Measurements from ENCODE around the gene PHF21A.

The PHF21A gene

DNA sequence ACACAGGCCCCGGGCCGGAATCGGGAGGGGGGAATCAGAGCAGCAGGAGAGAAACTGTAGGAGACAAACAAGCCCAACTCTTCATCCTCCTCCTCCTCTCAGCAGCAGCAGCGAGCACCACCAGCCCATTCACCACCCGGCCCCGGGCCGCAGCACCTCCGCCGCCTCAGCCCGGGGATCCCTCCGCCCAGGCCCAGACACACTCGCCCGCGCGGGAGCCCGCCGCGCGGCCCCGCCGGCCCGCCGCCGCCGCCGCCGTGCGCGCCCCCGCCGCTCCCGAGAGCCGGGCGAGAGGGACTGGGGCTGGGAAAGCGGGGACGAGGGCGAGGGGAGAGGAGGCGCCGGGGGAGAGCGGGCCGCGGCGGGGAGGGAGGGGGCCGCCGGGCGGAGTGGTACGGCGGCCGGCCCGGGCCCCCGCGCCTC lies at the start of gene PHF21A:
PHF21A (minus strand) TSS at position 154 of the 423 bp plus-strand sequence. CDS start 37,235 bp downstream, outside the sequence.
- DNase-seq = peak; percentile 95

- DNase-seq = no peak
Observed at GRCh38 chr11:46170797-46171196, 49.5 kb upstream of the PHF21A start.

DNA sequence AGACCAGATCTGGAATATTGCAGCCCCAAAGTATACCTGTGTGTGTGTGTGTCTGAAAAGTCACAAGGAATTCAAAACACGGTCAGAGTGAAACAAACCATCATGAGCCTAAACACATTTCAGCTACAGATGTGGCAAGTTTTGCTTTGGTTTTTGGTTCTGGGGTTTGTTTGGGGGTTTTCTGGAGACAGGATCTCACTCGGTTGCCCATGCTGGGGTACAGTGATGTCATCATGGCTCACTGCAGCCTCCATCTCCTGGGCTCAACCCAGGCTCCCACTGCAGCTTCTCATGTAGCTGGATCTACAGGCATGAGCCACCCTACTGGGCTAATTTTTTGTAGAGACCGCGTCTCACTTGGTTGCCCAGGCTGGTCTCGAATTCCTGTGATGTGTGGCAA lies 41.4 kb upstream of the PHF21A start:
- no peak for DNase-seq

GRCh38 chr11:46161201-46161600 lies 39.9 kb upstream of the PHF21A start:
- DNase-seq = no peak

- DNase-seq = no peak
Observed at GRCh38 chr11:46160100-46160499, 38.8 kb upstream of the PHF21A start.

DNA sequence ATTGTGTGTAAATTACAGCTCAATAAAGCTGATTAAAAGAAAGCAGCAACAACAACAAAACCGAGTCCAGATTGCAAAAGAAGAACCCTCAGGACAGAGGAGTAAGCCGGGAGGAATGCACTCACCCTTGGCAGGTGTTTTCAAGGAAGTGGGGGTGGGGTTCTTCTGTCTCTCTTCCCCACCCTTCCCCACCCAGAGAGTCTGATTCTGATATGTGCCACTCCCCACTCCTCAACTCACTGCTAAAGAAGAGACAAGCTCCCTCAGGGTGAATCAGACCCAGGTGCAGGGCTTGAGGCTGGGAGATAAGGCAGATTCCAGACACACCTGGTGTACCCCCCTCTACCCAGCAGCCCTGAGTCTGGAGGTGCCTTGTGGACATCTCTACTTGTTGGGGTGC lies 38.4 kb upstream of the PHF21A start:
- DNase-seq = no peak

DNA sequence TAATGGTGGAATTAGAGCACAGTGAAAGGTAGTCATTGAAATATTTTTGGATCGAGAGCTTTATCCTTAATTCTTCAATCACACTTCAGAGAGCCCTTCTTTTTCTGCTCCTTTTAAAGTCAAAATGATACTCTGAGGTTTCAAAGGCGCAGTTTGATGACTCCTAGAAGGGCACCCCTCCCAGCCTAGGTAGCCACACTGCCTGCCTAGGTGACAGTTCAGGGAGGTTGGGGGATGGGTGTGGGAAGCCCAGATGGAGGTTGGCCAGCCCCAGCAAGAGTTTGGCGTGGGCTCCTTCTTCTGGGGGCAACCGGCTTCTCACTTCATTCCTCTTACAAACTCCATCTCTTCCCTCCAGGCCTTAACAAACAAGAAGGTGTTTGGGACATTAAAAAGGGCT lies 28.6 kb upstream of the PHF21A start:
- no peak for DNase-seq

DNA sequence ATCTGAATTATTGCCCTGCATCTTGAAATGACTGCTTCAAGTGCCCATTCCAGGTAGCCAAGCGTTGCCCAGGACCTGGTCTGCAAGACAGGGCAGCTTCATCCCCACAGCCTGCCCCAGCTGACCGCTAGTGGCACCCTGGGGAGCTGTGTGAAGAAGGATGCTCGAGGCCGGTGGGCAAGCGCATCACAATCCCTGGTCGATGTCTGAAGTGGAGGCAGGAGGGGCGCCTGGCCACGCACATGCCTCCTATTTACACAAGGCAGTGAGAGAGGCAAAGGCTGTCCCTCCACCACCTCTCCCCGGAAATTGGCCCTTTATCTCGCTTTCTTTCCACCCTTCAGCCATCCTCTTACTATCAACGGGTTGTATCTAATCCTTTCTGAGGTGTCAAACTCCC lies 28.1 kb upstream of the PHF21A start:
- DNase-seq = no peak

GRCh38 chr11:46144741-46145140 lies 23.5 kb upstream of the PHF21A start:
- DNase-seq = no peak

DNA sequence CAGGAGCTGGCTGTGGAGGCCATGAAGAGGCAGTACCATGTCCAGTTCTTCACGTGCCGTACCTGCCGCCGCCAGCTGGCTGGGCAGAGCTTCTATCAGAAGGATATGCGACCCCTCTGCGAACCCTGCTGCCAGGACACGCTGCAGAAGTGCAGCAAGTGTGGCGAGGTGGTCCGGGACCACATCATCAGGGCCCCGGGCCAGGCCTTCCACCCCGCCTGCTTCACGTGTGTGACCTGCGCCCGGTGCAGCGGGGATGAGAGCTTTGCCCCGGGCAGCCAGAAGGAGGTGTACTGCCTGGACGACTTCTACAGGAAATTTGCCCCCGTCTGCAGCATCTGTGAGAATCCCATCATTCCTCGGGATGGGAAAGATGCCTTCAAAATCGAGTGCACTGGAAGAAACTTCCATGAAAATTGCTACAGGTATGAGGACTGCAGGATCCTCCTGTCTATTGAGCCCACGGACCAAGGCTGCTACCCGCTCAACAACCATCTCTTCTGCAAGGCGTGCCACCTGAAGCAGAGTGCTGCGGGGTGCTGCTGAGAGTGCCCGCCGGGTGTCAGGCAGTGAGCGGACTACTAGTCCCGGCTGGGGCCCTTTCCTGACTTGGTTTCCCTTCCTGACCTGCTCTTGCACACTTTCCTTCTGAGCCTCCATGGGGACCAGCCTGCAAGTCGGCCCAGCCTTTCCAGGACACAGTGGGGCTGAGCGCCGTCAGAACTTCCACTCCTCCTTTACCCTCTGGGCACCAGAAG lies 22.0 kb upstream of the PHF21A start:
- DNase-seq = no peak

GRCh38 chr11:46142561-46142960 lies 21.3 kb upstream of the PHF21A start:
- DNase-seq = no peak

DNA sequence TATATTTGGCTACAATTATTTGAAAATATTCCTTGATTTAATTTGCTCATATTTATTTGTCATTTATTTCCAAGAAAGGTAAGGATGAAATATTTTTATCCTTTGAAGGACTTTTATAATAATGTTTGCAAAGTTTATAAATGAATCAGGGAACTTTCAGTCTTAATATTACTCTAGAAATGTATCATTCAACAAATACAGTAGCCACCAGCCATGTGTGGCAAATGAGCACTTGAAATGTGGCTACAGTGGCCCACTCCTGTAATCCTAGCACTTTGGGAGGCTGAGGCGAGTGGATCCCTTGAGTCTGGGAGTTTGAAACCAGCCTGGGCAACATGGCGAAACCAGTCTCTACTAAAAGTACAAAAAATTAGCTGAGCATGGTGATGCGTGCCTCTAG lies 20.3 kb upstream of the PHF21A start:
- no peak for DNase-seq

DNA sequence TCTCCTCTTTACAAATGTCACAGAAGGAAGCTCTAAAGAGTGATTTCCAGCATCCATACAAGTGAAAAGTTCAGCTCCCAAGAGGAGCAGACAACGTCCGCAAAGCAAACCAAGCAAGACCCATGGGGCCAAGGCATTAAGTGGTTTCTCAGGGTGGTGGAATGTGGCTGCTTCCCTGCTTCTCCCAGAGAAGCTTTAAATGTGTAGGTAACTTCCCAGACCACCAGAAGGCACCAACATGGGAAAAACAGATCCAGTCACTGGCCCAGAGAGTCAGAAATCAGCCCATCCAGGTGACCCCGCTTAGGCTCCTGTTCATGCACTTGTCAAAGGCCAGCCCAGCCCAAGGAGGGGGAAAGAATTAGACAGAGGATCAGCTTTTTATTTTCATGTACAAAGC lies 13.3 kb upstream of the PHF21A start:
- DNase-seq = no peak

- no peak for DNase-seq
Observed at GRCh38 chr11:46134061-46134460, 12.8 kb upstream of the PHF21A start.

- DNase-seq = no peak
Observed at GRCh38 chr11:46133119-46133518, 11.9 kb upstream of the PHF21A start.

DNA sequence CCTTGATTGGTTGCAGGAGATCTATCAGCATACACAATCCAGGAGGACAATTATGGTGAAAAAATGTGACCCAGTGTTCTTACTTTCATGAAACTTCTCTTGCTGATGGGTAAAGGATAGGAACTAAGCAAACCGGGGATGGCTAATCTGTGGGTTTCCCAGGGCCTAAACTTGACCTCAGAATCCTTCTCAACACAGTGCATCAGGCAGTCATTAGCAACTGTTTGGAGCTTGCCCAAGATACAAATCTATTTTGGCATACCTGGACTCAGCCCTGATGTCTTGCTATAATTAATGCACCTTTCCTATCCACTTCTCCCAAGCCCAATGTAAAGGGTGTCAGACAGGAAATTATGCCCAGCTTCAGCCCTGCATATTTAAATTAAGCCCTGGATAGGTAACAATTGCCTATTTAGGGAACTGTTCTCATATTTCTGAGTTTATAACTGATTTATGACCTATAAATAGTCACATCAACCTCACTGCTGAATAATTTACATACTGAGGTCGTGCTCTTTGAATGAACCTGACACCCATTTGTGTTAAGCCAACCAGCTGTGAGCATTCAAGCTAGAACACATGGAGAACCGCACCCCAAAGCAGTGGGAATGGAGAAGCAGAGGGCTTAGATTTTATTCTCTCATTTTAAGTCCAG lies 9.2 kb upstream of the PHF21A start:
- no peak for DNase-seq

- DNase-seq = no peak
Observed at GRCh38 chr11:46129133-46129532, 7.9 kb upstream of the PHF21A start.

DNA sequence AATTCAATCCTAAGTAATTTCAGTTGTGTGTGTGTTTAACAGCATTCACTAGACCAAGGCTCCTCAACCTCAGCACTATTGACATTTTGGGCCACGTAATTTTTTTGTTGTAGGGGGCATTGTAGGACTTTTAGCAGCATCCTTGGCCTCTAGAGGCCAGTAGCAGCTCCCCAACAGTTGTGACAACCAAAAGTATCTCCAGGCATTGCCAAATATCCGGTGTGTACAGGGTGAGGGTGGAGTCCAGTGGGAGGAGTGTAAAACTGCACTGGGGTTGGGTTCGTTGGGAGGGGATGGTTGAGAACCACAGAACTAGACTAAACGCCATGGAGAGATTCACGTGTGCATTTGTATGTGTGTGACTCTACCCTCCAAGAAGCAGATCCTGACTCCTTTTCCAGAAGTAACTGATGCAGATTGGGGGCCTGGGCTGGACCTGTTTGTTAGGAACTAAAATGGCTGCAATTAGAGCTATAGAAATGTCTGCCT lies 5.9 kb upstream of the PHF21A start:
- peak; percentile 63 for DNase-seq

DNA sequence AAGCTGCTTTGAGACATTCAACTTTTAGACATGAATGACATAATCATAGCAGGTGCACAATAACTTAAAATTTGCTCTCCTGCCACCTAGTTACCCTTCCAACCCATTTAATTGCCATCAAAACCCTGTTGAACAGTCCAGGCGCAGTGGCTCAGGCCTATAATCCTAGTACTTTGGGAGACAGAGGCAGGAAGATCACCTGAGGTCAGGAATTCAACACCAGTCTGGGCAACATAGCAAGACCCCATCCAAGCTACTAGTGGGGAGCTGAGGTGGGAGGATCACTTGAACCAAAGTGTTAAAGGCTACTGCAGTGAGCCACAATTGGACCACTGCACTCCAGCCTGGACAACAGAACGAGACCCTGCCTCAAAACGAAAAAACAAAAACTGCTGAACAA lies 4.0 kb upstream of the PHF21A start:
- no peak for DNase-seq

DNA sequence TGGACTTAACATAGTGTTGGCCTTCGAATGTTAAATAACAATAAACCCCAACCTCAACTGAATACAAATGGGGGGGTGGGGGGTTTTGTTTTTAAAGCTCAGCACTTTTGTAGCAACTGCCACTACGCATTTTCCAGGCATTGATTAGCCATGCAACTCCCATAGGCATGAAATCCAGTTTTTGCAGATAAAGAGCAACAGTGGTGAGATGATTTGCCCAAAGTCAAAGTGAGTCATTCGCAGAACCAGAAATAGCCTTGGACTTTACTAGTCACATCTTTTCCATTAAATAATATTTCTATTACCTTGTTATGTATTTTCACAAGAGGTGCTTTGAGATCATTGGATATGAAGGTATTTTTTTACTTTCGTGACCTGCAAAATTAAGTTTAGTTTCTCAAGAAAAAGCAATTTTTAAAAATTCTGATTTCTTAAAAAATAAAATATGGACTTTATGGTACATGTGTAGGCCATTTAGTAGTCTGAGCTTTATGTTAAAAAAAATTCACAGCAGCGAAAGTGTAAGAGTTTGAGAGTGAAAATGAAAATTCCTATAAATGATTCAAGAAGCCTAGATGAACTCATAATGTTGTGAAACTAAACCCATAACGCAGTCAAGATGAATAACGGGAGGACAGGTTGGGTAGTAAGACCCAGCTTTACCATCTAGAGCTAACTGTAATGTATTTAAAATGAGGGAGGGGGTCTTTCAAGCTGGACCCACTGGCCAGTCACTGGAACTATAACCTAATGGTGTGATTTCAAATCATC lies 1.9 kb upstream of the PHF21A start:
- no peak for DNase-seq

DNA sequence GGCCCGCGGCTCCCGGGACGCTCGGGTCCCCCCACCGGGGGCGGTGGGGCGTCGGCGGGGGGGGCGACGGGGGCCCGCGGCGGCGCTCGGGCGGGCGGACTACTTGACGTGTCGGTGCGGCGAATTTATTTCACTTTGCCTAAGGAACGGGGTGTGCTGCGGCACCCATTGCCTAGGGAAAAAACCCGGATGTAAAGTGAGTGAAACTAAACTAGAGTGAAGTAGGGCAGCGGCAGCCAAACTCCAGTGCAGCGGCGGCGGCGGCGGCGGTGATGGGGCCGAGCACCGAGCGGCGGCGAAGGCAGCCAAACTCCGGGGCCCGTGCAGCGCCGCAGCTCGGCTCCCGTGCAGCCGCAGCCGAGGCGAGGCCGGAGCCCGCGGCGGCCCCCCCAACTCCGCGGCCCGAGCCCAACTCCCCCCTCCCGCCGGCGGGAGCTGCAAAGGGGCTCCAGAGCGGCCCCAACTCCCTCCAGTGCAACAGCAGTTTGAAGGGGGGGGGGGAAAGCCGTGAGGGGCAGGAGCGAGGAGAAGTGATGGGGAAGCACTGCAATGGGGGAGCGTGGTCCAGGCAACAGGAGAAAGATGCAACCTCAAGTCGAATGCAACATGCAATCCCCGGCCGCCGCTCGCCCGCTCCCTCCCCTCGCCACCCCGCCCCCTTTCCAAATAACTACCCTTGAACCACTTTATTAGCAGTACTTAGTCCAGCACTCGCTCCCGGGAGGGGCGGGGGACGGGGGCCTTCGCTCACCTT lies 647 bp upstream of the PHF21A start:
- DNase-seq = peak; percentile 88

- peak; percentile 72 for DNase-seq
Observed at GRCh38 chr11:46120346-46121300, 631 bp downstream of the PHF21A start.

All from activated CD8-positive, alpha-beta memory T cell treated with anti-CD3 and anti-CD28 coated beads for 24 hours (primary cell).